Measurements from ENCODE around the gene ACOXL.

ACOXL gene

DNA sequence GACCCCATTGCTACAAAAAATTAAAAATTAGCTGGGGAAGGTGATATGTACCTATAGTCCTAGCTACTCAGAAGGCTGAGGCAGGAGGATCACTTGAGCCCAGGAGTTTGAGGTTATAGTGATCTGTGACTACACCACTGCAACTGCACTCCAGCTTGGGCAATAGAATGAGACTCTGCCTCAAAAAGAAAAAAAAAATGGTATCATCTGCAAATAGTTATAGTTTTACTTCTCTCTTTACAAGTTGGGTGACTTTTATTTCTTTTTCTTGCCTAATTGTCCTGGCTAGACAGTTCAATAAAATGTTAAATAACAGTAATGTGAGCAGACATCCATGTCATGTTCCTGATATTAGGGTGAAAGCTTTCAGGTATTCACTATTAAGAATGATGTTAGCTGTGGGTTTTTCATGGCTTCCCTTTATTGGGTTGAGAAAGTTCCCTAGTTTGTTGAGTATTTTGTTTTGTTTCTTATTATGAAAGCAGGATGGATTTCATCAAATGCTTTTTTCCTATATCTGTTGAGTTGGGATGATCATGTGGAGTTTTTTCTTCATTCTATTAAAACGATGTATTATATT, 24.9 kb upstream of the ACOXL start:
- Histone ChIP-seq H3K9ac (ENCODE audit: low read length) (no peak overlapping the region), H3K9me3 (ENCODE audit: control insufficient read depth, low read depth, low read length) (no peaks in the 10 kb centered on the region), H3K27ac (ENCODE audit: low read length) (no peak overlapping the region), H3K4me1 (ENCODE audit: control insufficient read depth, low read depth, low read length) (peaks cover 16% of the 10 kb centered on the region), H3K4me3 (ENCODE audit: low read length) (no peak overlapping the region), H3K36me3 (ENCODE audit: control insufficient read depth, low read depth, low read length) (no peaks in the 10 kb centered on the region), H3K27me3 (ENCODE audit: control insufficient read depth, insufficient read depth, low read length) (no peaks in the 10 kb centered on the region)

DNA sequence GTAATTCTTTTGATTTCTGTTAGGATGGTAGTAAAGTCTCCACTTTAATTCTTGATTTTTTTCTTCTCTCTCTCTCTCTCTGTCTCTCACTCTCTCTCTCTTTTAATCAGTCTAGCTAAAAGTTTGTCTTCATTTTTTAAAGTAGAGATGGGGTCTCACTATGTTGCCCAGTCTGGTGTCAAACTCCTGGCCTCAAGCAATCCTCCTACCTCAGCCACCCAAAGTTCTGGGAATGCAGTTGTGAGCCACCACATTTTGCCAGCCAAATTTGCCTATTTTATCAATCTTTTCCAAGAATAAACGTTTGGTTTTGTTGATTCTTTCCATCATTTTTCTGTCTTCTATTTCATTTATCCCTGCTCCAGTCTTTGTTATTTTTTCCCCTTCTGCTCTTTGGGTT, 23.9 kb upstream of the ACOXL start:
- Histone ChIP-seq H3K4me1 (ENCODE audit: control insufficient read depth, low read depth, low read length) (peaks cover 6% of the 10 kb centered on the region), H3K4me3 (ENCODE audit: low read length) (no peak overlapping the region), H3K9ac (ENCODE audit: low read length) (no peak overlapping the region), H3K9me3 (ENCODE audit: control insufficient read depth, low read depth, low read length) (no peaks in the 10 kb centered on the region), H3K27ac (ENCODE audit: low read length) (no peak overlapping the region), H3K27me3 (ENCODE audit: control insufficient read depth, insufficient read depth, low read length) (no peaks in the 10 kb centered on the region), H3K36me3 (ENCODE audit: control insufficient read depth, low read depth, low read length) (no peaks in the 10 kb centered on the region)

DNA sequence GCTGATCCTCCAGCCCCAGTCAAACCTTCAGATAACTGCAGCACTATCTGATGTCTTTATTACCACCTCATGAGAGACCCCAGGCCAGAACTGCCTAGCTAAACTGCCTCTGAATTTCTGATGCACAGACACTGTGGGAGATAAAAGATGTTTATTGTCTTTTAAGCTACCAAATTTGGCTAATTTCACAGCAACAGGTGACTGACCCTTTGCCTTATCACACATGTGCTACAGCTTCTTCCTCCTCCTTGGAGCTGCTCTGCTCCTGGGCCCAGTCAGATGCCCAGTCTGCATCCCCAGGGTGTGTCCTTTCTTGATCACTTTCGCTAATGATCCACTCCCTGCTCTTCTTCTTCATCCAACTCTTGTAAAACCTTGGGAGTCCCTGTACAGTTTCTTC, 19.6 kb upstream of the ACOXL start:
- no peaks in the 10 kb centered on the region for H3K27me3 ChIP-seq (ENCODE audit: control insufficient read depth, insufficient read depth, low read length)
- no peak overlapping the region for H3K9ac ChIP-seq (ENCODE audit: low read length)
- H3K4me1 ChIP-seq (ENCODE audit: control insufficient read depth, low read depth, low read length), result no peaks in the 10 kb centered on the region
- H3K9me3 ChIP-seq (ENCODE audit: control insufficient read depth, low read depth, low read length), result no peaks in the 10 kb centered on the region
- H3K36me3 ChIP-seq (ENCODE audit: control insufficient read depth, low read depth, low read length), result no peaks in the 10 kb centered on the region
- H3K4me3 ChIP-seq (ENCODE audit: low read length), result no peak overlapping the region
- H3K27ac ChIP-seq (ENCODE audit: low read length), result no peak overlapping the region

DNA sequence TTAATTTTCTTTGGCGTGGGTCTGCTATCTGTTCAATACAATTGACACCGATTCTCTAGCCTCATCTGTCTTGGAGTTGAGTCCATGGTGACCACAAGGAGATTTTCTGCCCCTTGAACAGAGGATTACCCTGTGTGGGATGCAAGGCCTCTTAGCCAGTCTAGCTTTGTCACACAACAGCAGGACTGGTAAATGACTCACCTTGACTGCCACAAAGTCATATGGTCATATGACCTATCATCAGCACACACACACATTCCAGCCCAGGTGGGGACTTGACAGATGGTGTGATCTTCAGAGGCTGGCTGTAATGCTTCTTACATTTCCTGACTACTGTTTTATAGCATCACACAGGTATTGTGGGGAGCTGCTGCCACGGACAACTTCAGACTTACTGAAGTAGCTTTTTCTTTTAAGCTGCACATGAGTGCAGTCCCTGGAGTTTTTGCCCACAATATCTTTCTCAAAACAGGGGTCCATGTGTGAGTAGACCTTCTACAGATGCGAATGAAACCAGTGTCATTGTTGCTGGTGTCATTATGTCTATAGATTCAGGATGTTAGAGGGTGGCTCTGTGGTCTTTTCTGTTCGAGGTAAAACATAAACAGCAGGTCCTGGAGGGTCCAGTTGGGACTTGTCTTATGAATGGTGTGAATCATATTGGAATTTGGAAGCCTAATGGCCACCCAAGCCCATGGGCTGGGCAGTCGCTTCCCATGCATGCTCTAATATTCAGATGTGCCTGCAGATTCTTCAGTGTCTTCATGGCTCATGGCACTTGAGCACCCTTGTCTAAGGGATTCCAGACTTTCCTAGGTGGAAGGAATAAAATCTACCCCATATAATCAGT, 18.6 kb upstream of the ACOXL start:
- no peaks in the 10 kb centered on the region for H3K36me3 ChIP-seq (ENCODE audit: control insufficient read depth, low read depth, low read length)
- H3K27me3 ChIP-seq (ENCODE audit: control insufficient read depth, insufficient read depth, low read length), result no peaks in the 10 kb centered on the region
- no peak overlapping the region for H3K4me3 ChIP-seq (ENCODE audit: low read length)
- no peak overlapping the region for H3K9ac ChIP-seq (ENCODE audit: low read length)
- no peak overlapping the region for H3K27ac ChIP-seq (ENCODE audit: low read length)
- no peaks in the 10 kb centered on the region for H3K9me3 ChIP-seq (ENCODE audit: control insufficient read depth, low read depth, low read length)
- no peaks in the 10 kb centered on the region for H3K4me1 ChIP-seq (ENCODE audit: control insufficient read depth, low read depth, low read length)

DNA sequence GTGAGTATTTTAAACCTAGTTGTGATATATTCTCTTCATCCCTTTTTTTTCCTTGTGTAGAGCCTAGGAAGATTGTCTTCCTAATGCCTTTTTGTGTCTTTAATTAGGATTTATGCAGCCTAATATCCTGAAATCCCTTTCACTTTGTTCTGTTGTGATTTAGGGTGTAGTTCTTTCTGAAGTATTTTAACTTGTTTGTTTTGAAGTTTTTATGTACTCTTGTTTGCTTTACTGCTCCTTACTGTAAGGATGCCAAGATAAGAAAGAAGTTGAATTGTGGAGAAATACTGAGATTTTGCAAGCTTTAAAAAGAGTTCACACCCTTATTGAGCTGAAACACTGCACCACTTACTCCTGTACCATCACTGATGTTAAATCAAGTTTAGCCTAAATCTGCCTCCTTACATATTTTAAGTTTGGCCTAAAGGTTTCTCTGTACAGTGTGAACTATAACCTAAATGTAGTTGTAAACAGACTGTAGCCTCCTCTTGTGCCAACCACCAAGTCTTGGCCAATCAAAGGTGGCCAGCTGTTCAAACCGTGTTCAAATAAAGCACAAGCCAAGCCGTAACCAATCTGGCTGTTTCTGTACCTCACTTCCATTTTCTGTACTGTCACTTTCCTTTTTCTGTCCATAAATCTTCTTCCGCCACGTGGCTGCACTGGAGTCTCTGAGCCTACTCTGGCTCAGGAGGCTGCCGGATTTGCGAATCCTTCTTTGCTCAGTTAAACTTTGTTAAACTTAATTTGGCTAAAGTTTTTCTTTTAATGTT, 17.7 kb upstream of the ACOXL start:
- no peaks in the 10 kb centered on the region for H3K4me1 ChIP-seq (ENCODE audit: control insufficient read depth, low read depth, low read length)
- H3K4me3 ChIP-seq (ENCODE audit: low read length), result no peak overlapping the region
- no peaks in the 10 kb centered on the region for H3K27me3 ChIP-seq (ENCODE audit: control insufficient read depth, insufficient read depth, low read length)
- H3K9ac ChIP-seq (ENCODE audit: low read length), result no peak overlapping the region
- no peaks in the 10 kb centered on the region for H3K36me3 ChIP-seq (ENCODE audit: control insufficient read depth, low read depth, low read length)
- no peak overlapping the region for H3K27ac ChIP-seq (ENCODE audit: low read length)
- no peaks in the 10 kb centered on the region for H3K9me3 ChIP-seq (ENCODE audit: control insufficient read depth, low read depth, low read length)

DNA sequence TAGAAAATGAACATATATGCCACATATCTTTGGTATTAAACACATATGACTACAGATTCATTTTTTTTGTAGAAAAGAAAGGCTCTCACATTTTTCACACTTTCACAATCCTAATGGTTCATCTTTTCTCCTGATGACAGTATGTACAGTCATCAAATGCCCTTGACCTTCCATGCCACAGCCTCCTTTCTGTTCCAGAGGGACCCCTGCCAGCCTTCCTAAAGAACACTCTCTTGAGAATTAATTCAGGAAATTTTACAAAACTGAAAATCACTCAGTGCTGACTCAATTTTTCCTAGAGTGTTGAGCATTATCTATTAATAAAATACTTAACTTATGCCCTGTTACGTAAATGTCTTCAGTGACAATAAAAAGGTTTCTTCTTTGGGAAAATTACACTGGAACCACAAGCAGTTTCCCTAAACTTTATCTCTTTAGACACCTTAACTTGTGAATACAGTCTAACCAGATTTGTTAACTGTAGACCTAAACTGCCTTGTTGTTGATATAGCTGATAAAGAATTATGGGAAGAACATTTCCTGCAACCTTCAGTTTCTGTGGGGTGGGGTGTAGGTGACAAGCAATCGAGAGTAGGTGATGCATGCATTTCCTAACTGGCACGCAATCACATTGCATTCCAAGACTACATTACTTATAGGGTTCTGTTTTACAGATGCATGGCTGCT, 15.3 kb upstream of the ACOXL start:
- Histone ChIP-seq H3K9me3 (ENCODE audit: control insufficient read depth, low read depth, low read length) (no peaks in the 10 kb centered on the region), H3K27me3 (ENCODE audit: control insufficient read depth, insufficient read depth, low read length) (no peaks in the 10 kb centered on the region), H3K27ac (ENCODE audit: low read length) (no peak overlapping the region), H3K36me3 (ENCODE audit: control insufficient read depth, low read depth, low read length) (no peaks in the 10 kb centered on the region), H3K4me1 (ENCODE audit: control insufficient read depth, low read depth, low read length) (no peaks in the 10 kb centered on the region), H3K4me3 (ENCODE audit: low read length) (no peak overlapping the region), H3K9ac (ENCODE audit: low read length) (no peak overlapping the region)

DNA sequence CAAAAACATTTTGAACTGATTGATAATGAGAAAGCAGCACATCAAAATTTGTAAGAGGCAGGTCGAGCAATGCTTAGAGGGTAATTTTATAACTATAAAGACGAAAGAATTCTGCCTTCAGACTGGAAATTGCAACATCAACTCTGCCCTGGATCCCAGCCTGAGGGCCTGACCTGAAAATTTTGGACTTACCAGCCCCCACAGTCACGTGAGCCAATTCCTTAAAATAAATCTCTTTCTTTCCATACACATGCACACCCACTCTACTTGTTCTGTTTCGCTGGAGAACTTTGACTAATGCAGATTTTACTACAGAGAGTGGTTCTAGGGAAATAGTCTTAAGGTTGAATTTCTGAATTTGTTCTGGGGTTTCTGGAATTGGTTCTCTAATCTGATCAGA, 14.6 kb upstream of the ACOXL start:
- H3K27me3 ChIP-seq (ENCODE audit: control insufficient read depth, insufficient read depth, low read length), result no peaks in the 10 kb centered on the region

DNA sequence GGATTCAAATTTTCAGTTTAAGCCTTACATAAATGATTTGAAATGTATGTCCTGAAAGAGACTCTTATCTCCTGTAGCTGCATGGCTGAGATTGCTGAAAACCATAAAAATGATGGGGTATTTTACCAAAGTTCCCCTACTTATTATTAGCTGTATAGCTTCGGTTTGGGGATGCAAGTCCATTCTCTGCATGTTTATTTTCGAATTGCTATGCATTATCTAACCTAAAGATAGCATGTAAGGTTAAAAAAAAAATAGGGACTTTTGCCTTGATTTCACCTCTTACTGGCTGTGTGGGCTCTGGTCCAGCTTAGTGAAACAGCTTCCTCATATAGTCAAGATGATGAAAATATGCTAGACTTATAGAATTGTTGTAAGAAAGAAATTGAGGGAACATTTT, 14.0 kb upstream of the ACOXL start:
- H3K4me1 ChIP-seq (ENCODE audit: control insufficient read depth, low read depth, low read length), result no peaks in the 10 kb centered on the region
- H3K9me3 ChIP-seq (ENCODE audit: control insufficient read depth, low read depth, low read length), result no peaks in the 10 kb centered on the region
- H3K9ac ChIP-seq (ENCODE audit: low read length), result no peak overlapping the region
- no peak overlapping the region for H3K4me3 ChIP-seq (ENCODE audit: low read length)
- H3K27ac ChIP-seq (ENCODE audit: low read length), result no peak overlapping the region
- H3K27me3 ChIP-seq (ENCODE audit: control insufficient read depth, insufficient read depth, low read length), result no peaks in the 10 kb centered on the region
- no peaks in the 10 kb centered on the region for H3K36me3 ChIP-seq (ENCODE audit: control insufficient read depth, low read depth, low read length)

More for the DNA sequence above, 14.6 kb upstream of the ACOXL start:
- no peak overlapping the region for H3K9ac ChIP-seq (ENCODE audit: low read length)
- H3K9me3 ChIP-seq (ENCODE audit: control insufficient read depth, low read depth, low read length), result no peaks in the 10 kb centered on the region
- no peaks in the 10 kb centered on the region for H3K36me3 ChIP-seq (ENCODE audit: control insufficient read depth, low read depth, low read length)
- no peak overlapping the region for H3K27ac ChIP-seq (ENCODE audit: low read length)
- no peak overlapping the region for H3K4me3 ChIP-seq (ENCODE audit: low read length)
- no peaks in the 10 kb centered on the region for H3K4me1 ChIP-seq (ENCODE audit: control insufficient read depth, low read depth, low read length)

DNA sequence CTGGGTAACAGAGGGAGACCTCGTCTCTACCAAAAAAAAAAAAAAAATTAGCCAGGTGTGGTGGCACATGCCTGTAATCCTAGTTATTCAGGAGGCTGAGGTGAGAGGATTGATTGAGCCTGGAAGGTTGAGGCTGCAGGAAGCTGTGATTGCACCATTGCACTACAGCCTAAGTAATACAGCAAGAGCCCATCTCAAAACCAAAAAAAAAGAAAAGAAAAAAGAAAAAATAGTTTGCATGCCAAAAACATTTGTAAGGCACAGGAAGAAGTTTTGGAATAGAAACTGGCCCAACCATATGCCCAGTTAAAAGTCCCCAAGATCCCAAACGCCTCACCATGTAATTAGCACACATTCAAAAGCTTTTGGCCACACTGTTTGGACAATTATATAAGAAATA, 13.4 kb upstream of the ACOXL start:
- no peaks in the 10 kb centered on the region for H3K4me1 ChIP-seq (ENCODE audit: control insufficient read depth, low read depth, low read length)
- H3K27me3 ChIP-seq (ENCODE audit: control insufficient read depth, insufficient read depth, low read length), result no peaks in the 10 kb centered on the region
- no peaks in the 10 kb centered on the region for H3K36me3 ChIP-seq (ENCODE audit: control insufficient read depth, low read depth, low read length)
- no peak overlapping the region for H3K4me3 ChIP-seq (ENCODE audit: low read length)
- H3K9me3 ChIP-seq (ENCODE audit: control insufficient read depth, low read depth, low read length), result no peaks in the 10 kb centered on the region
- H3K9ac ChIP-seq (ENCODE audit: low read length), result no peak overlapping the region
- H3K27ac ChIP-seq (ENCODE audit: low read length), result no peak overlapping the region

DNA sequence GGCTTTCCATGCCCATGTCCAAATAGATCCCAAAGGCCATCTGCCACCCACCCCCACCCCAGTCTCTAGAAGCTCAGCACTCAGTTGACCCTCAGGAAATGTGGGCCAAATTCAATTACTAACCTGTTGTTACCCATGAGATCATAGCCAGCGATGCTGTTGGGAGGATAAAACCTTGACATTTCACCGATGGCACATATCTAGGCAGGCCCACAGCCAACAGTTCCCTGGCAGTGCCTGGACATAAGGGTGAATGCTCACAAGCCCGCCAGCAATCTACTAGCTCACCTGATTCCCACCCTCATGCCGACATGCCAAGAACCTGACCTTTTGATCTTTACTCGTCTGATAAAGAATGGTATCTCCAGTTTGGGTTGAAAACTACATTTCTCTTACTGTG, 11.8 kb upstream of the ACOXL start:
- no peak overlapping the region for H3K9ac ChIP-seq (ENCODE audit: low read length)
- no peak overlapping the region for H3K4me3 ChIP-seq (ENCODE audit: low read length)
- H3K36me3 ChIP-seq (ENCODE audit: control insufficient read depth, low read depth, low read length), result no peaks in the 10 kb centered on the region
- H3K9me3 ChIP-seq (ENCODE audit: control insufficient read depth, low read depth, low read length), result no peaks in the 10 kb centered on the region
- no peak overlapping the region for H3K27ac ChIP-seq (ENCODE audit: low read length)
- H3K4me1 ChIP-seq (ENCODE audit: control insufficient read depth, low read depth, low read length), result no peaks in the 10 kb centered on the region
- H3K27me3 ChIP-seq (ENCODE audit: control insufficient read depth, insufficient read depth, low read length), result no peaks in the 10 kb centered on the region

DNA sequence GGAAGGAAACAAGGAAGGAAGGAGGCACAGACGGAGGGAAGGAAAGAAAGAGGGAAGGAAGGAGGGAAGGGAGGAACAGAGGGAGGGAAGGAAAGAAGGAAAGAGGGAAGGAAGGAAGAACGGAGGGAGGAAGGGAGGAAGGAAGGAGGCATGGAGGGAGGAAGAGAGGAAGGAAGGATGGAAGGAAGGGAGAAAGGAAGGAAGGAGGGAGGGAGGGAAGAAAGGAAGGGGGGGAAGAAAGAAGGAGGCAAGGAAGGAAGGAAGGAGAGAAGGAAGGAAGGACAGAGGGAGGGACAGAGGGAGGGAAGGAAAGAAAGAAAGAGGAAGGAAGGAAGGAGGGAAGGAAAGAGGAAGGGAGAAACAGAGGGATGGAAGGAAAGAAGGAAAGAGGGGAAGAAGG, 7.6 kb upstream of the ACOXL start:
- H3K9me3 ChIP-seq (ENCODE audit: control insufficient read depth, low read depth, low read length), result no peaks in the 10 kb centered on the region
- H3K4me1 ChIP-seq (ENCODE audit: control insufficient read depth, low read depth, low read length), result peaks cover 8% of the 10 kb centered on the region
- H3K9ac ChIP-seq (ENCODE audit: low read length), result no peak overlapping the region
- H3K27me3 ChIP-seq (ENCODE audit: control insufficient read depth, insufficient read depth, low read length), result no peaks in the 10 kb centered on the region
- H3K27ac ChIP-seq (ENCODE audit: low read length), result no peak overlapping the region
- no peak overlapping the region for H3K4me3 ChIP-seq (ENCODE audit: low read length)
- H3K36me3 ChIP-seq (ENCODE audit: control insufficient read depth, low read depth, low read length), result no peaks in the 10 kb centered on the region
